Keratinocyte (primary cell): ENCODE measurements around the gene KRTAP9-6.

Experiments used
- CTCF ChIP-seq, 3 experiments: IDR thresholded peaks in 1 of 3; conservative IDR thresholded peaks in 1 of 3; optimal IDR thresholded peaks in 1 of 3; 2 replicates in 2 of 3; 3 replicates in 1 of 3; pipeline versions ENCODE3 to v1.5.1; 2011; ENCODE audit warnings: low read length in 3 of 3, mild to moderate bottlenecking in 3 of 3, moderate library complexity in 2 of 3, control low read depth in 1 of 3, inconsistent platforms in 1 of 3; ENCODE audit not compliant: insufficient read depth in 2 of 3; ENCODE audit errors: extremely low read depth in 1 of 3
- EZH2 ChIP-seq: IDR thresholded peaks from one replicate; pipeline ENCODE4 v1.6.1; 2012; ENCODE audit warnings: inconsistent platforms, mild to moderate bottlenecking, low read length, moderate library complexity

DNA sequence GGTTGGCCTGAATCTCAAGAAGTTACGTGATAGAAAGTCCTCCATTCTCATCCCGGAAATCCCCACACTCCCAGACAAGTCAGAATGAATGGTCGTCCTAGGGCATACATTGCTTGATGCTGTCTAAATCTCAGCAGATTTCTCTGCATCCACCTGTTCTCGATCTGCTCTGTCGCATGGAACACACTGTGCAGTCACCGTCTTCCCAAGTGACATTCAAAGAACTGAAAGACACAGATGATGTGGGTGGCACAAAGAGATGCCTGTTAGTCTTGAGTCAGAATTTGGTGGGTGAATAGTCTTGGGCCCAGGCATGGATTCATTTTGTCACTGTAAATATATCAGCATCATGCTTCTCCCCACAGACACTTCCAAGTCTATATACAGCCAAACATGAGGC, 33.4 kb upstream of the KRTAP9-6 start:
- no peak for TF ChIP-seq EZH2
- no peak for TF ChIP-seq CTCF (optimal IDR thresholded peaks at IDR 0.05 in 1 of 3, IDR thresholded peaks at IDR 0.05 in 1 of 3, conservative IDR thresholded peaks at IDR 0.05 in 1 of 3; ENCODE audit: extremely low read depth in 1 of 3, insufficient read depth in 2 of 3, low read length in 3 of 3)
